ENCODE measurements around the gene CYP2W1.

CYP2W1 gene

GRCh38 chr7:1022801-1023465, 40.0 kb downstream of the CYP2W1 start:
- DNase-seq (ENCODE audit: low spot score): no peak
- H3K27me3 Mint-ChIP-seq (ENCODE audit: low read depth): no peaks in the 10 kb centered on the region
- peaks cover 17% of the 10 kb centered on the region for H3K36me3 Mint-ChIP-seq (ENCODE audit: low read depth)
- peaks cover 8% of the 10 kb centered on the region for H3K4me1 Mint-ChIP-seq (ENCODE audit: low read depth)
- no peak overlapping the region for H3K4me3 Mint-ChIP-seq
- no peaks in the 10 kb centered on the region for H3K9me3 Mint-ChIP-seq
- H3K27ac Mint-ChIP-seq: no peak overlapping the region

GRCh38 chr7:1024331-1024841, 41.4 kb downstream of the CYP2W1 start:
- Mint-ChIP-seq H3K9me3 (no peaks in the 10 kb centered on the region), H3K27ac (no peak overlapping the region), H3K4me3 (no peak overlapping the region), H3K27me3 (ENCODE audit: low read depth) (no peaks in the 10 kb centered on the region), H3K36me3 (ENCODE audit: low read depth) (peaks cover 11% of the 10 kb centered on the region), H3K4me1 (ENCODE audit: low read depth) (peaks cover 11% of the 10 kb centered on the region)
- DNase-seq (ENCODE audit: low spot score): no peak

DNA sequence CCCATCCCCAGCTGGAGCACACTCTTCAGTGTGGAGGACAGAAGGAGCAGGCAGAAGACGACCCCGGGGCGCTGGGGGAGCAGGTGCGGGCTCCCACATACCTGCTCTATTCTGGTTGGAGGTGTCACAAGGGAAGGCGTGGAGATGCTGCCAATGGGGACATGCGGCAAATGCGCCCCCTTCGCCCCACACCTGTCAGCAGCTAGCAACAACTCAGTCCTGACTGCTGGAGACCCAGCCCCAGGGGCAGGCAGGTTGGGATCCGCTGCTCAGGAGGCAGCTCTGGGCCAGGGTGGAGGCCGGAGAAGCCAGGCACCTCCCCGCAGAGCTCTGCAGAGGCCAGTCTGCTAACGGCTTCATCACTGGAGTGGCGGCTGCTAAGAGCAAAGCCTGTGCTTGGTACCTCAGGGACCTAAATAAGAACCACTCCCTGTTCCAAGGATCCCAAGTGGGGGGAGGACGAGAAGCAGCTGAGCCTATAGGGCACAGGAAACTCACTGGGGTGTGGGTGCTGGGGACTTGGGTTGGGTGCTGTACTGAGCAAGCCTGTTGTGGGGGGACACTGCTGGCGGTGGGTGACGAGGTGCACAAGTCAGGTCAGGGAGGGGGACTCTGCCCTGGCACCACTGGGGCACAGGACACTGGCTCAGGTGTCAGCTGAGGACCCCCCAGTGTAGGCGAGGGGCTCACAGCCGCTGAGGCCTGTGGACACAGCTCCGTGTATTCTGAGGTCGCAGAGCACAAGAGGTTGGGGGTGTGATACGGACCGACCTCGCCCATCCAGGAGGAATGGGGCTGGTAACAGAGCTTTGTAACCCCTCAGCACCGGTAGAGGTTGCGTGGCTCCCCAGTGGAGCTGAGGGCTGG, 42.1 kb downstream of the CYP2W1 start:
- H3K4me3 Mint-ChIP-seq: no peak overlapping the region

DNA sequence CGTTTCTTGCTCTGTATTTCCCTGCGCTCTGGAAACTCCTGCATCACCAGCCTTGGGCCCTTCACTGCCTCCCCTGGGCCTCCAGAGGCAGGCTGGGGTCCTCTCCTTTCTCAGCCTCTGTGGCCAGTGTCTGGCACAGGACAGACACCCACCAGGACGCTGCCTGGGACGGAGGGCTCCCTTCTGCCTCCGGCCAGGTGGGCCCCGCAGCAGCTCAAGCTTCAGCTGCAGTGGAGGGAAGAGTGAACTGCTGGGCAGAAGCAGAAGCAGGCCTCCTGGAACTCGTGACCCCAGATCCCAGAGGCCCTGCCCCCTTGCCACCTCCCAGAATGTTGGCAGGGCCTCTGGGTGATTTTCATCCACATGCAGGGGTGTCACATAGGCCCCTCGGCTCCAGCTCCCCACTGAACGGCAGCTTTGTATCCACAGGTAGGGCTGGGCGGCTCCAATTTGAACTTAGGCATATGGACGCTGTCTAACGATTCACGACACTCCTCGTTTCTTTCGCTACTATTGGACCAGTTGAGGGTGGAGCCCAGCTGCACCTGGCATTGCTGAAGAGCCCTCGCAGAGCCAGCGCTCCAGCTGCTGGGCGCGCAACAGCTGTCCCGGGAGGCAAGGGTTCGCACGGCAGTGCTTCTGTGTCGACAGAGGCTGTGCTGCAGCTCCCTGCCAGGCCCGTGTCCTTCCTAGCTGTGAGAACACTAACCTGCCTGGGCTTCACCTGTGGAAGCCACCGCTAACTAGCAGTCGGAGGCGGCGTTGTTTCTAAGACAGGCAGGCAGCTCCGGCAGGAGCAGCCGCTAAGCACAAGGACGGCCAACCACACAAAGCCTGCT, 43.0 kb downstream of the CYP2W1 start:
- Mint-ChIP-seq H3K4me3 (no peak overlapping the region), H3K27ac (peak overlapping the region; percentile 41), H3K9me3 (no peaks in the 10 kb centered on the region), H3K36me3 (ENCODE audit: low read depth) (peaks cover 9% of the 10 kb centered on the region), H3K27me3 (ENCODE audit: low read depth) (no peaks in the 10 kb centered on the region), H3K4me1 (ENCODE audit: low read depth) (peaks cover 14% of the 10 kb centered on the region)
- no peak for DNase-seq (ENCODE audit: low spot score)

More for the DNA sequence above, 42.1 kb downstream of the CYP2W1 start:
- H3K36me3 Mint-ChIP-seq (ENCODE audit: low read depth): peaks cover 11% of the 10 kb centered on the region
- no peaks in the 10 kb centered on the region for H3K9me3 Mint-ChIP-seq
- no peaks in the 10 kb centered on the region for H3K27me3 Mint-ChIP-seq (ENCODE audit: low read depth)
- DNase-seq (ENCODE audit: low spot score): no peak
- H3K4me1 Mint-ChIP-seq (ENCODE audit: low read depth): peaks cover 13% of the 10 kb centered on the region
- no peak overlapping the region for H3K27ac Mint-ChIP-seq

- H3K4me1 Mint-ChIP-seq (ENCODE audit: low read depth): peaks cover 14% of the 10 kb centered on the region
- H3K4me3 Mint-ChIP-seq: peak overlapping the region; percentile 44
- DNase-seq (ENCODE audit: low spot score): no peak
- H3K27ac Mint-ChIP-seq: peak overlapping the region; percentile 41
- H3K36me3 Mint-ChIP-seq (ENCODE audit: low read depth): peaks cover 7% of the 10 kb centered on the region
- no peaks in the 10 kb centered on the region for H3K9me3 Mint-ChIP-seq
- no peaks in the 10 kb centered on the region for H3K27me3 Mint-ChIP-seq (ENCODE audit: low read depth)
Observed at GRCh38 chr7:1026721-1027161, 43.8 kb downstream of the CYP2W1 start.

GRCh38 chr7:1027242-1028043, 44.5 kb downstream of the CYP2W1 start:
- H3K4me3 Mint-ChIP-seq: peak overlapping the region; percentile 71
- DNase-seq (ENCODE audit: low spot score): no peak
- peak overlapping the region; percentile 49 for H3K27ac Mint-ChIP-seq

DNA sequence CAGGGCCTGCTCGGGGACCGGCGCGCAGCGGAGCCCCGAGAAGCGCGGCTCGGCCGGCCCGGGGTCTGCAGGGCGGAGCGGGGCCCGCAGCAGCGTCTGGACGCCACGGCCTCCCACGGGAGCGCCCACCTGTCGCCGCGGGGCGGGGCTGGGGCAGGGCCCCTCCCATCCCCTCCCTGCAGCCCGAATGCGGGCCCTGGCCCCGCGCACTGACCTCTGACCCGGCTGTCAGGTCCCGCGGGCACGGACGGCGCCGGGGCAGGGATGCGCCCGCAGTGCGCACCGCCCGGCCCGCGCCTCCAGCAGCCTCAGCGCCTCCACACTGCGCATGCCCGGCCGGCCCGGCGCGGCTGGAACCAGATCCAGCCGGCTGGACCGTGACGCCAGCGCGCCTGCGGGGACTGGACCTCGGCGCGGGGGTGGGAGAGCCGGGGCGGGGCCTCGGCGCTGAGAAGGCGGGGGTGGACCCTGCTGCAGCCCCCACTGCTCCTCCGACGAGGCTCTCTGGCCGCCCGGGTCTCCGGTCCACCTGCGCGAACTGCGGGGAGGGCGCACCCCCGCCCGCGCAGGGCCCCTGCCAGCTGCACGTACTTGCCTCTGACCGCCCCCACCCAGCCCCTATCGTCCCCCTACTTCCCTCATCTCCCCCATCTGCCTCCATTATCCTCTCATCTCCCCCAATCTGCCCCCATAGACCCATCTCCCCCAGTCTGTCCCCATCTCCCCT, 45.2 kb downstream of the CYP2W1 start:
- H3K27me3 Mint-ChIP-seq (ENCODE audit: low read depth): no peaks in the 10 kb centered on the region
- peak overlapping the region; percentile 81 for H3K4me3 Mint-ChIP-seq
- no peaks in the 10 kb centered on the region for H3K9me3 Mint-ChIP-seq
- peak overlapping the region; percentile 92 for H3K27ac Mint-ChIP-seq
- peak; percentile 90 for DNase-seq (ENCODE audit: low spot score)
- peaks cover 3% of the 10 kb centered on the region for H3K36me3 Mint-ChIP-seq (ENCODE audit: low read depth)
- peaks cover 19% of the 10 kb centered on the region for H3K4me1 Mint-ChIP-seq (ENCODE audit: low read depth)

More at GRCh38 chr7:1027242-1028043, 44.5 kb downstream of the CYP2W1 start:
- Mint-ChIP-seq H3K36me3 (ENCODE audit: low read depth) (peaks cover 6% of the 10 kb centered on the region), H3K9me3 (no peaks in the 10 kb centered on the region), H3K4me1 (ENCODE audit: low read depth) (peaks cover 14% of the 10 kb centered on the region), H3K27me3 (ENCODE audit: low read depth) (no peaks in the 10 kb centered on the region)

DNA sequence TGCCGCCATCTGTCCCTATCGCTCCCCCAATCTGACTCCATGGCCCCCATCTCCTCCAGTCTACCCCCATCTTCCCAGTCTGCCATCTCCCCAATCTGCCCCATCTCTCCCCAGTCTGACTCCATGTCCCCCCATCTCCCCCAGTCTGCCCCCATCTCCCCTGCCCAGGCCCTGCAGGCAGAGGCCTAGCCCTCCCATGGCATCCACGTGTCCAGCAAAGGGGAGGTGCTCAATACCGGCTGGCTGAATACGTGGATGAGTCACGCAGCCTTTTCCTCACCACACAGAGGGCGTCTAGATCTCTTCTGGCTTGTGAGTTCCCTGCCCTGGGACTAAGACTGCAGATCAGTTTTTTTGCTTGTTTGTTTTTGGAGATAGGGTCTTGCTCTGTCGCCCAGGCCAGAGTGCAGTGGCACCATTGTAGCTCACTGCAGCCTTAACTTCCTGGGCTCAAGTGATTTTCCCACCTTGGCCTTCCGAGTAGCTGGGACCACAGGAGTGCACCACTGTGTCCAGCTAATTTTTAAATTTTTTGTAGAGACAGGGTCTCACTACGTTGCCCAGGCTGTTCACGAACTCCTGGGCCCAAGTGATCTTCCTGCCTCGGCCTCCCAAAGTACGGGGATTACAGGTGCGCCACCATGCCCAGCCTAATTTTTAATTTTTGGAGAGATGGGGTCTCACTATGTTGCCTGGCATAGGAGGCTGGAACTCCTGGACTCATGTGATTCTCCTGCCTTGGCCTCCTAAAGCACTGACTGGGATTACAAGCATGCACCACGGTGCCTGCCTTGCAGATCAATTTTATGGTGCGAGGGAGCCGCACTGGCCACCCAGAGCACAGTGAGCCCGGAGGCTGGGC, 46.0 kb downstream of the CYP2W1 start:
- H3K27me3 Mint-ChIP-seq (ENCODE audit: low read depth): no peaks in the 10 kb centered on the region
- H3K36me3 Mint-ChIP-seq (ENCODE audit: low read depth): peaks cover 3% of the 10 kb centered on the region
- H3K4me1 Mint-ChIP-seq (ENCODE audit: low read depth): peaks cover 27% of the 10 kb centered on the region
- DNase-seq (ENCODE audit: low spot score): peak; percentile 73
- peak overlapping the region; percentile 81 for H3K4me3 Mint-ChIP-seq
- H3K9me3 Mint-ChIP-seq: no peaks in the 10 kb centered on the region
- peak overlapping the region; percentile 92 for H3K27ac Mint-ChIP-seq

- Mint-ChIP-seq H3K4me1 (ENCODE audit: low read depth) (peaks cover 33% of the 10 kb centered on the region), H3K27ac (peak overlapping the region; percentile 45), H3K4me3 (peak overlapping the region; percentile 81), H3K9me3 (no peaks in the 10 kb centered on the region), H3K27me3 (ENCODE audit: low read depth) (no peaks in the 10 kb centered on the region), H3K36me3 (ENCODE audit: low read depth) (peaks cover 3% of the 10 kb centered on the region)
- no peak for DNase-seq (ENCODE audit: low spot score)
Observed at GRCh38 chr7:1029637-1030443, 46.9 kb downstream of the CYP2W1 start.

DNA sequence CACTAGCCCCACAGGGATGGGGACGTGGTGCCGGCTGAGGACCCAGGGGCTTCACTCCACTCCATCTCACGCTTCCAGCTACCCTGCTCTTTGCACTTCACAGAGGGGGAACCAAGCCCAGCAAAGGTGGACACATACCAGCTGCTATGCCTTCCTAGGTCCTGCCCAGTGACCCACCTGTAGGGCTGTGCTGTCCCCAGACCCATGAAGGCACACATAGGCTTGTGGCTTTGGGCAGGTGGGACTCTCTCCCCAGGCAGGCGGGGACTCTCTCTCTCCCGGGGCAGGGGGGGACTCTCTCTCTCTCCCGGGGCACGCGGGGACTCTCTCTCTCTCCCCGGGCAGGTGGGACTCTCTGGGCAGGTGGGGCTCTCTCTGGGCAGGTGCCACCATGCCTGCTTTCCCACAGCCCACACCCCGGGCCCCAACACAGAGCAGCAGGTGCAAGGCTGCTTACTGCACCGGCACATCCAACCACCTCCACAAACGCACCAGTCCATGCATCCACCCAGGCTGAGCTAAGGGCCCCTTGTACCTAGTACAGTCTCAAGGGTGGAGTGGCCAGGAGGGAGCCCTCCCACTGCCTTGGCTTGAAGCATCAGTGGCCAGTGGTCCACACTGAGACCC, 47.6 kb downstream of the CYP2W1 start:
- Mint-ChIP-seq H3K36me3 (ENCODE audit: low read depth) (peaks cover 3% of the 10 kb centered on the region), H3K27me3 (ENCODE audit: low read depth) (no peaks in the 10 kb centered on the region), H3K4me3 (peak overlapping the region; percentile 26), H3K4me1 (ENCODE audit: low read depth) (peaks cover 33% of the 10 kb centered on the region), H3K9me3 (no peaks in the 10 kb centered on the region), H3K27ac (no peak overlapping the region)
- DNase-seq (ENCODE audit: low spot score): no peak

Measured in T-helper 2 cell treated with Interferon-gamma antibody and Interleukin-4, amounts not matched to agents 5 μg/mL and 100 μg/mL, for 36 hours (primary cell).